HFF-Myc (cell line): ENCODE results near the gene SRCIN1.
"Not testable (repeated sequence)": the region's sequence is repeated elsewhere in the genome, so short reads cannot be mapped to it uniquely, and the experiment has no call there.

ENCODE experiments used
- DNase-seq: peaks from one replicate; pipeline ENCODE4 v3.0.0-alpha.2; 2011; ENCODE audit warnings: low read depth; ENCODE audit errors: extremely low read depth
- H3K4me3 ChIP-seq: replicated peaks from 2 replicates; pipeline ENCODE4 v1.5.1; 2011; ENCODE audit warnings: low read depth, mild to moderate bottlenecking, control low read depth, low read length
- TF ChIP-seq, protein P1 (sequence below): IDR thresholded peaks from 2 replicates; pipeline ENCODE4 v1.5.1; 2012; ENCODE audit warnings: mild to moderate bottlenecking, low read depth, low read length, control low read depth; ENCODE audit errors: missing control alignments

The SRCIN1 gene

DNA sequence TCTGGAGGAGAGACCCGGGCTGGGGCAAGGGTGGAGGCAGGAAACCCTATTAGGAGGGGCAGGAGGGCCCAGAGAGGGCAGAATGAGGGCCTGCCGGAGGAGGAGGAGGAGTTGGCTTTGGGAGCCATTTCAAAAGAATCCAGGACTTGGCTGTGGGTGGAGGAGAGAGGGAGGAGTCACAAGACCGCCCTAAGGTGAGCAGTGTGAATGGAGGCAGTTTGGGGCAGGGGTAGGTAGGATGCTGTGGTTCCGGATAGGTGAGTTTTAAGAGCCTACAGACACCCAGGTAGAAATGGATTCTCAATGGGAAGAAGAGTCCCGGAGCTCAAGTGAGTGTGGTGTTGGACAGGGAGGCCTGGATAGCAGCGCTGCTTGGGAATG, 97.2 kb downstream of the SRCIN1 start:
- no peak overlapping the region for H3K4me3 ChIP-seq
- DNase-seq: no peak
- TF ChIP-seq, protein P1, sequence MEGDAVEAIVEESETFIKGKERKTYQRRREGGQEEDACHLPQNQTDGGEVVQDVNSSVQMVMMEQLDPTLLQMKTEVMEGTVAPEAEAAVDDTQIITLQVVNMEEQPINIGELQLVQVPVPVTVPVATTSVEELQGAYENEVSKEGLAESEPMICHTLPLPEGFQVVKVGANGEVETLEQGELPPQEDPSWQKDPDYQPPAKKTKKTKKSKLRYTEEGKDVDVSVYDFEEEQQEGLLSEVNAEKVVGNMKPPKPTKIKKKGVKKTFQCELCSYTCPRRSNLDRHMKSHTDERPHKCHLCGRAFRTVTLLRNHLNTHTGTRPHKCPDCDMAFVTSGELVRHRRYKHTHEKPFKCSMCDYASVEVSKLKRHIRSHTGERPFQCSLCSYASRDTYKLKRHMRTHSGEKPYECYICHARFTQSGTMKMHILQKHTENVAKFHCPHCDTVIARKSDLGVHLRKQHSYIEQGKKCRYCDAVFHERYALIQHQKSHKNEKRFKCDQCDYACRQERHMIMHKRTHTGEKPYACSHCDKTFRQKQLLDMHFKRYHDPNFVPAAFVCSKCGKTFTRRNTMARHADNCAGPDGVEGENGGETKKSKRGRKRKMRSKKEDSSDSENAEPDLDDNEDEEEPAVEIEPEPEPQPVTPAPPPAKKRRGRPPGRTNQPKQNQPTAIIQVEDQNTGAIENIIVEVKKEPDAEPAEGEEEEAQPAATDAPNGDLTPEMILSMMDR: no peak

- TF ChIP-seq, protein P1: no peak
- H3K4me3 ChIP-seq: no peak overlapping the region
- no peak for DNase-seq
Measured at GRCh38 chr17:38507921-38508569, 97.7 kb downstream of the SRCIN1 start.

GRCh38 chr17:38507436-38507835, 98.3 kb downstream of the SRCIN1 start:
- H3K4me3 ChIP-seq: no peak overlapping the region
- TF ChIP-seq, protein P1: no peak
- DNase-seq: no peak

GRCh38 chr17:38504216-38504615, 101.5 kb downstream of the SRCIN1 start:
- no peak overlapping the region for H3K4me3 ChIP-seq
- no peak for DNase-seq
- TF ChIP-seq, protein P1: no peak

- H3K4me3 ChIP-seq, DNase-seq: not testable (repeated sequence)
Measured at GRCh38 chr17:38503286-38503913, 102.4 kb downstream of the SRCIN1 start.

DNA sequence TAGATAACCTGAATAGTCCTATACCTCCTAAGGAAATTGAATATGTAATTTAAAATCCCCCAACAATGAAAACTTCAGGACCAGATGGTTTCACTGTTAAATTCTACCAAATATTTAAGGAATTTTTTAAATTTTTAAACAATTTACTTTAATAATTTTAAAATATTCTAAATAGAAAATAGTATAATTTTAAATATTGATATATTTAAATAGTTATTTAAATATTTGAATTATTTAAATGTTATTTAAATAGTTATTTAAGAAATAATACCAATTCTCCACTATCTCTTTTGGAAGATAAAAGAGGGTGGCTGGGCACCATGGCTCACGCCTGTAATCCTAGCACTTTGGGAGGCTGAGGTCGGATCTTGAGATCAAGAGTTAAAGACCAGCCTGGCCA, 104.0 kb downstream of the SRCIN1 start:
- DNase-seq, H3K4me3 ChIP-seq: not testable (repeated sequence)

DNA sequence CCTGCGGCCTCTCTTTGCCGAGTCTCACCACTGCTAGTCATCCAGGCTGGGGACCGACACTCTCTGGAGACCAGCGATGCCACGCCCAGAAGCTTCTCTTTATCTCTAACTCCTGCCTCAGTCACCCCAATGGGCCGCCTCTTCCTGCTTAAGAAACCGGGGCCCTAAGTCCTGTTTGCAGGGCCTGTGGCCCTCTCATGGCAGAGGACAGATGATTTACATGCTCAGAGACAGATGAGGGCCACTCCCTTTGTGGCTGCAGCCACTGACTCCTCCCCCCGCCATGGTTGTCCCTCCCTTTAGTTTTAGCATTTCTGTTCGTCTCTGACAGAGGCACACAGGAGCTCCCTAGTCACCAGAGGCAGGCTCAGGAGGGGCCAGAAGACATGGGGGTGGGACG, 106.5 kb downstream of the SRCIN1 start:
- DNase-seq, H3K4me3 ChIP-seq: not testable (repeated sequence)

DNA sequence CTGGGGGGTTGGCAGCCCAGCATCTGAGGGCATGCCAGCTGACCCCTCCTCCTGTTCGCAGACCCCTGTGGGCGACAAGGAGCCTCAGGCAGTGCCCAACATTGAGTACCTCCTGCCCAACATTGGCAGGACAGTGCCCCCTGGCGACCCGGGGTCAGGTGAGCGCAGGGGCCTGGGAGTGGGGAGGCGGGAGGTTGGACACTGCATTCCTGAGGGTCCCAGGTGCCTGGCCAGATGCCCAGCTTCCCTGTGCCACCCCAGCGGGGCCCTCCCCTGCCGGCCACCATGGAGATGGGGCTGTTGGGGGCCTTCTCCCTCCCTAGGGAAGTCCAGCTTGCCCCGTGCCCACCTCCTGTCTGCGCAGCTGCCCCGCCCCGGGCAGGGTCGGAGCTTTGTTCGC, 107.4 kb downstream of the SRCIN1 start:
- DNase-seq: no peak
- H3K4me3 ChIP-seq: no peak overlapping the region
- TF ChIP-seq, protein P1: no peak

- H3K4me3 ChIP-seq, DNase-seq: not testable (repeated sequence)
Measured at GRCh38 chr17:38497656-38498055, 108.1 kb downstream of the SRCIN1 start.

- H3K4me3 ChIP-seq, DNase-seq: not testable (repeated sequence)
Measured at GRCh38 chr17:38494152-38494551, 111.6 kb downstream of the SRCIN1 start.
